GM23338 (cell line): Measurements from ENCODE around the gene EDIL3.

ENCODE experiments used
- CREB1 ChIP-seq: fragments of 250-450 bp; sonication (Bioruptor Pico); IDR thresholded peaks from 2 replicates; pipeline ENCODE4 v1.5.0; 2020; ENCODE audit warnings: low read depth, mild to moderate bottlenecking, moderate library complexity
- CTCF ChIP-seq, 2 experiments: fragments of 200-600 bp in 1 of 2; sonication (generic) in 1 of 2; conservative IDR thresholded peaks; 2 replicates each; pipeline versions ENCODE4 v1.5.1 to v1.6.1; 2016 to 2017; ENCODE audit warnings: antibody characterized with exemption in 2 of 2, low read depth in 2 of 2, mild to moderate bottlenecking in 2 of 2, moderate library complexity in 1 of 2
- REST ChIP-seq: IDR thresholded peaks from one replicate; pipeline ENCODE4 v1.6.1; 2018; ENCODE audit warnings: antibody characterized with exemption; ENCODE audit not compliant: unreplicated experiment

GRCh38 chr5:84257061-84257460, 127.6 kb downstream of the EDIL3 start:
- TF ChIP-seq REST (no peak), CTCF (conservative IDR thresholded peaks at IDR 0.05; ENCODE audit: low read depth in 2 of 2) (no peak), CREB1 (CRISPR knock-in tag) (no peak)
